ENCODE data around the gene MAGEF1. TPM values are rescaled to one million over a fixed set of nuclear protein-coding genes. Genes with fewer than 3 reads are reported as not detected.
A peak's percentile ranks its signal among the peaks of the same experiment; 100 is the strongest.

Gene MAGEF1
- total RNA-seq, 4 donors from 2014 or later, result 33.9 to 55.4 (median 49.0) TPM

DNA sequence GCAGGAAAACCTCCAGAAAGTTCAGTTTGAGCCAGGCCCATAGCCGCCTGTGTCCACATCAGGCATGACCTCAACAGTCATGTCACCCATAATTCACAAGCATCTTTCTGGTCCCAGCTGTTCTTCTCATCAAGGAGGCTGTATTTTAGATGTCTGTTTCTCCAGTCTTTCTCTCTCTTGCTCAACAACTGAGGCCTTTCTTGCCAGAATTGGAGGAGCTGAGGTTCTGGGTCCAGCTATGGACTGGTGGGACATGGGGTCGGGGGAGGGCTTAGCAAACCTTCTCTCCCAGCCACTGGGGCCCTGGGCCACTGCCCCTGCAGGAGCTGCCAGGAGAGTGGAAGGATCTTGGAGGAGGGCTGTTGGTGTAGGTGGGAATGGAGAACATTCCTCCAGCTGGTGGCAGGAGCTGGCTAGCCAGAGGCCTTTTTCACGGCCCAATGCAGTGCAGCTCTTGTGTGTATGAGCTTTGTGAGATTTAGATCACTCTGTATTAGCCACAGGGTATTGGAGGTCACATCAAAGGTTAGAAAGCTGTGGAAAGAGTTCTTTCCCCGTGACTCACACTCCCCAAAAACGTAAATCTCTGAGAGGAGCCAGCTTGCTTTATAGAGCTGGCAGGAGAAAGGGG lies 23.5 kb downstream of the MAGEF1 start:
- intact Hi-C loops (cut with DNase I; ENCODE audit: low total_unique reads), result no loop called here
- peaks cover 0 to 21% of the 10 kb centered on the region in 2 donors for H3K4me1 ChIP-seq

DNA sequence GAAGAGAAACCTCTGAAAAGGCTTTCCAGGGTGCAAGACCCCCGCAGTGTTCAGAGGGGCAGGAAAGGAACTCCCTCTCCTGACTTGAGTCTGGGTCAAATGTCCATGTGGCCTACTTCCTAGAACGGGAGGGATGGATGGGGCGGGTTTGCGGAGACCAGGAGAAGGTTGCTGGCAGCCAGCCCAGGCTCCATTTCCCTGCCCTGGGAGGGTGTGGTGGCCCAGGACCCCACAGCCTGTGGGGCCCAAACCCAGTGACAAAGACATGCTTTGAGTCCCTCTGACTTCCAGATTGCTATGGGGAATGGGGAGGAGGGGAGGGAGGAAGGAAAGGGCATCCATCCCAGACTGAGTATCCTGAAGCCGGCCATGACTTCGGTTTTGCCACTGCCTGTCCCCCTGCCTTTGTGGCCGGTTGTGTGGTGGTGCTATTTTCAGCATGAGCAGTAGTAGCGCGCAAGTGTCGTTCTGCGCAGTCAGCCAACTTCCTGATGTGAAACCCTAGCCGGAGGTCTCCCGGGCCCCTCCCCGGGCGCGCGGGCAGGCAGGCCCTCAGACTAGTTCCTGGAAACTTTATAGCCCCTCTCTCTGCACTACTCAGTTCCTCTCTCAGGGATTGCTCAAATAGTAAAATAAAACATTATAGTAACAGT lies 24.4 kb downstream of the MAGEF1 start:
- no peaks in the 10 kb centered on the region for H3K27me3 ChIP-seq
- H3K4me3 ChIP-seq, result no peak overlapping the region
- H3K9me3 ChIP-seq, result no peaks in the 10 kb centered on the region
- no peaks in the 10 kb centered on the region for H3K36me3 ChIP-seq
- peaks cover 0 to 16% of the 10 kb centered on the region in 2 donors for H3K4me1 ChIP-seq
- H3K27ac ChIP-seq, result peak overlapping the region; percentile 60 to 66
- TF ChIP-seq, protein P1, sequence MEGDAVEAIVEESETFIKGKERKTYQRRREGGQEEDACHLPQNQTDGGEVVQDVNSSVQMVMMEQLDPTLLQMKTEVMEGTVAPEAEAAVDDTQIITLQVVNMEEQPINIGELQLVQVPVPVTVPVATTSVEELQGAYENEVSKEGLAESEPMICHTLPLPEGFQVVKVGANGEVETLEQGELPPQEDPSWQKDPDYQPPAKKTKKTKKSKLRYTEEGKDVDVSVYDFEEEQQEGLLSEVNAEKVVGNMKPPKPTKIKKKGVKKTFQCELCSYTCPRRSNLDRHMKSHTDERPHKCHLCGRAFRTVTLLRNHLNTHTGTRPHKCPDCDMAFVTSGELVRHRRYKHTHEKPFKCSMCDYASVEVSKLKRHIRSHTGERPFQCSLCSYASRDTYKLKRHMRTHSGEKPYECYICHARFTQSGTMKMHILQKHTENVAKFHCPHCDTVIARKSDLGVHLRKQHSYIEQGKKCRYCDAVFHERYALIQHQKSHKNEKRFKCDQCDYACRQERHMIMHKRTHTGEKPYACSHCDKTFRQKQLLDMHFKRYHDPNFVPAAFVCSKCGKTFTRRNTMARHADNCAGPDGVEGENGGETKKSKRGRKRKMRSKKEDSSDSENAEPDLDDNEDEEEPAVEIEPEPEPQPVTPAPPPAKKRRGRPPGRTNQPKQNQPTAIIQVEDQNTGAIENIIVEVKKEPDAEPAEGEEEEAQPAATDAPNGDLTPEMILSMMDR (IDR thresholded peaks at IDR 0.05), result no peak
- no peak for TF ChIP-seq POLR2A (IDR thresholded peaks at IDR 0.05)
- peak; percentile 36 to 45 for DNase-seq
- intact Hi-C loops (cut with DNase I; ENCODE audit: low total_unique reads), result no loop called here

More for the DNA sequence above, 23.5 kb downstream of the MAGEF1 start:
- Histone ChIP-seq H3K36me3 (no peaks in the 10 kb centered on the region), H3K9me3 (no peaks in the 10 kb centered on the region), H3K4me3 (no peak overlapping the region), H3K27ac (peak overlapping the region; percentile 66 to 77), H3K27me3 (no peaks in the 10 kb centered on the region)
- TF ChIP-seq, protein P1 (IDR thresholded peaks at IDR 0.05), result no peak
- no peak for TF ChIP-seq POLR2A (IDR thresholded peaks at IDR 0.05)
- peak; percentile 65 to 70 for DNase-seq

DNA sequence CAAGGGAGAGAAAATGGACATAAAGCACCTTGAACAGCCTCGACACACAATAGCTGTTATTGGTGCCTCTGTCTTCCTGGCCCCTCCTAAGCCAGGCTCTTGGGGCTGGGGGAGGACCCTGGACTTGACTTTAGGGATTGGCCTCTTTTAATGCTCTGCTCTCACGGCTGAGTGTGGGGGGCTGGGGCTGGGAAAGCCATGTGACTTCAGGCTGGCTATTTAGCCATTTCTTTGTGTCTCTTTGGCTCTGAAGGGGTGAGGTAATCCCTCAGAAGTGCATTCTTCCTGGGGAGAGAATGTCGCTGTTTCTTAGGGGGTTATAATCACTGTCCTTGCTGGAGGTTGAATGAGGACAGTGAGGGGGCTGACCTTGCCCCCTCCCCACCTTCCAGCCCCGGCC lies 26.2 kb downstream of the MAGEF1 start:
- intact Hi-C loops (cut with DNase I; ENCODE audit: low total_unique reads), result no loop called here
- Histone ChIP-seq H3K27ac (peak overlapping the region; percentile 4 to 30), H3K4me1 (peaks cover 0 to 10% of the 10 kb centered on the region in 2 donors), H3K27me3 (no peaks in the 10 kb centered on the region), H3K4me3 (no peak overlapping the region), H3K9me3 (no peaks in the 10 kb centered on the region), H3K36me3 (no peaks in the 10 kb centered on the region)
- peak in 1 of 2 donors; percentile 57 for DNase-seq
- TF ChIP-seq, protein P1 (IDR thresholded peaks at IDR 0.05), result no peak
- TF ChIP-seq POLR2A (IDR thresholded peaks at IDR 0.05), result no peak

DNA sequence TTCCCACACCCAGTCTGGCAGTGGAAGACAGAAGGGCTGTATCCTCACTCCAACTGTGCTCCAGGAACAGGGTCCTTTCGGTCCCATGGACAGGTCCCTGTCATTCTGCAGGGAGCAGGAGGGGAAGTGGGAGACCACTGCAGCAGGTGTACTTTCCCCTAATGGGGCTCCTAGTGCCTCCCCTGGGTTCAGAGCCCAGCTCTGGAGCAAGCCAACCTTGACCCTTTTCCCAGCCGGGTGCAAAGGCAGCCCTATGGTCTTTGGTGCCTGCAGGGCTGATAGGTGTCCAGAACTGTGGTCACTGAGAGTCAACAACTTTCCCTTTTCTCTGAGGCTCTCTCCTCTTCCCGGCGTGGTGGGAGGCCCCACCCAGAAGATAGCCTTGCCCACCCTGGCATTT lies 26.8 kb downstream of the MAGEF1 start:
- no peaks in the 10 kb centered on the region for H3K36me3 ChIP-seq
- no peak overlapping the region for H3K27ac ChIP-seq
- H3K4me1 ChIP-seq, result peaks cover 0 to 10% of the 10 kb centered on the region in 2 donors
- H3K9me3 ChIP-seq, result no peaks in the 10 kb centered on the region
- TF ChIP-seq, protein P1 (IDR thresholded peaks at IDR 0.05), result no peak
- TF ChIP-seq POLR2A (IDR thresholded peaks at IDR 0.05), result no peak
- intact Hi-C loops (cut with DNase I; ENCODE audit: low total_unique reads), result no loop called here
- no peak overlapping the region for H3K4me3 ChIP-seq
- H3K27me3 ChIP-seq, result no peaks in the 10 kb centered on the region
- DNase-seq, result no peak

DNA sequence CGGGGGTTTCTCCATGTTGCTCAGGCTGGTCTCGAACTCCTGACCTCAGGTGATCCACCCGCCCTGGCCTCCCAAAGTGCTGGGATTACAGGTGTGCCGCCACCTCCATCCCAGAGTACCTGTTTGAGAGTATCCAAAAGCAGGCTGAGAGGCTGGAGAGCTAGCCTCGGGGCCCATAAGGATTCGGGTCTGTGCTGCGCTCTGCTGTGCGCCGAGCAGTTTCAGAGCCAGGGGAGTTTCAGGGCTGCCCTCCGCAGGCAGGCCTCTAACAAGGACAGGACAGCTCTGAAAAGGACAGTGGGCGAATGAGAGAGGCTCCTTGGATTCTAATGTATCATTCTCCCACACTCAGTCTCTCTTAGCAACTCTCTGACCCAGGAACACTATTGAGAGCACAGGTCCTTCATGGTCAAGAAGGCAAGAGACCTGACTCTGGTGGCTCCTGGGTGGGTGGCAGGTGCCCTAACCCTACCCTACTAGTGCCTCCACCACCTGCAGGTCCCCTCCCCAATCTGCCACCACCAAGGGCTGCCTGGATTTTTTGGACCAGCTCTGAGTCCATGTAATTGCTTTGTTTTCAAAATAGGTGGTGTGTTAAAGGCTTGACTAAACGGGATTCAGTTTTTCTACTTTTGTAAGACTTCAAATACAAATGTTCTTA lies 27.8 kb downstream of the MAGEF1 start:
- H3K4me3 ChIP-seq, result no peak overlapping the region
- no peak overlapping the region for H3K27ac ChIP-seq
- H3K9me3 ChIP-seq, result no peaks in the 10 kb centered on the region
- H3K36me3 ChIP-seq, result no peaks in the 10 kb centered on the region
- TF ChIP-seq, protein P1 (IDR thresholded peaks at IDR 0.05), result no peak
- no peak for TF ChIP-seq POLR2A (IDR thresholded peaks at IDR 0.05)
- peaks cover 0 to 15% of the 10 kb centered on the region in 2 donors for H3K4me1 ChIP-seq
- DNase-seq, result no peak
- intact Hi-C loops (cut with DNase I; ENCODE audit: low total_unique reads), result no loop called here
- H3K27me3 ChIP-seq, result no peaks in the 10 kb centered on the region
